ENCODE measurements around the gene TDO2. TPM values are rescaled to one million over a fixed set of nuclear protein-coding genes. Genes with fewer than 3 reads are reported as not detected.

The TDO2 gene
- total and polyA plus RNA-seq, 2 of the 4 experiments (the other 2 are of a cell fraction), result 0.09 to 0.18 TPM

DNA sequence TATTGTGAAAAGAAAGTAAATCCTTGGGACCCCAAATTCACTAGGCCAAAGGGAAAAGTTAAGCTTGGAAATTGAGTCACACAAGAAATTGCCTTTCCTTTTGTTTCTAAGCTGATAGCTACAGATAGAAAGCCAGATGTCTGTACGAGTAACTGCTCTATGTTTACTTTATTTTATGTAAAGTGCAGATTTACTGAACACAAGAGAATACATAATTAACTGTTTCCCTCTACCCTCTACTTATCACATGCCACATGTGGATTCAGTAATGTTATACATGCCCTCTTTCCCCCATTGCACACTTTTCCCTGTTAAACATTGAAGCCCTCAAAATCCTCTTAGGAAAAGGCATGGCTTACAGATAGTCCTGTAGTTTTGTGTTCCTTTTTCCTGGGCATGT is 16.5 kb upstream of the TDO2 start:
- Histone ChIP-seq H2BK20ac (ENCODE audit: low read depth, low read length) (no peak overlapping the region), H4K20me1 (ENCODE audit: insufficient read depth, low read length) (no peaks in the 10 kb centered on the region), H3K9me1 (ENCODE audit: insufficient read depth, low read length) (no peaks in the 10 kb centered on the region), H3K9me3 (ENCODE audit: control insufficient read depth, insufficient read depth, low read length) (0 out of 2 replicates have a peak, but pooled peaks cover 3% of the 10 kb centered on the region), H3K4me2 (ENCODE audit: low read depth, low read length) (no peak overlapping the region), H3K14ac (replicated peaks; ENCODE audit: low read depth, low read length) (no peak overlapping the region), H2AFZ (replicated peaks; ENCODE audit: low read length, poor library complexity) (no peak overlapping the region), H3K18ac (ENCODE audit: low read depth, low read length) (no peak overlapping the region), H4K5ac (ENCODE audit: low read depth, low read length) (no peak overlapping the region), H2AK9ac (replicated peaks; ENCODE audit: low read depth, low read length, poor library complexity) (no peak overlapping the region), H3K27me3 (ENCODE audit: control insufficient read depth, insufficient read depth, low read length) (no peaks in the 10 kb centered on the region), H2AK5ac (ENCODE audit: low read depth, low read length) (no peak overlapping the region), H2BK120ac (ENCODE audit: low read depth, low read length) (no peak overlapping the region), H4K8ac (ENCODE audit: low read depth in 2 of 2, low read length in 2 of 2) (no peak overlapping the region), H3K79me1 (ENCODE audit: low read depth in 1 of 2, low read length in 2 of 2) (no peaks in the 10 kb centered on the region), H4K91ac (ENCODE audit: insufficient read depth, low read depth, low read length) (no peak overlapping the region), H2BK5ac (ENCODE audit: low read depth, low read length, poor library complexity, severe bottlenecking) (no peak overlapping the region), H3K4ac (ENCODE audit: low read depth, low read length) (no peak overlapping the region), H3K4me1 (ENCODE audit: control insufficient read depth, insufficient read depth, low read length) (no peaks in the 10 kb centered on the region), H3K23ac (ENCODE audit: low read depth, low read length) (no peak overlapping the region), H3K36me3 (ENCODE audit: control insufficient read depth, insufficient read depth, low read length) (no peaks in the 10 kb centered on the region), H2BK15ac (ENCODE audit: low read depth, low read length) (no peak overlapping the region), H3K56ac (ENCODE audit: extremely low read depth, insufficient read depth, low read length) (no peak overlapping the region), H3K27ac (ENCODE audit: insufficient read depth, low read length) (no peak overlapping the region), H3K9ac (ENCODE audit: low read depth, low read length) (no peak overlapping the region), H3K4me3 (ENCODE audit: insufficient read depth, low read depth, low read length) (no peak overlapping the region)
- ChIA-PET POLR2A (ENCODE audit: unreplicated experiment) (no interaction called here), CTCF (no interaction called here)
- dilution Hi-C loops (cut with HindIII; ENCODE audit: low sequenced_read_pairs, unreplicated experiment), result no loop called here
- no peak for TF ChIP-seq NFE2L2 (IDR thresholded peaks at IDR 0.05; ENCODE audit: low read depth, low read length)
- no peak for TF ChIP-seq RFX5 (IDR thresholded peaks at IDR 0.05; ENCODE audit: low read depth, low read length)
- DNase-seq, result no peak
- no TSS peak for BruUV-seq (replicated peaks)
- WGBS, 2 experiments (ENCODE audit: extremely low coverage in 2 of 2, insufficient read length in 1 of 2), result no CpG with 5 or more reads among the region's 1 CpG
- no peak for ATAC-seq (ENCODE audit: low read depth)
- in situ Hi-C loops (cut with MboI; ENCODE audit: low sequenced_read_pairs), result no loop called here
- intact Hi-C loops (cut with micrococcal nuclease), result no loop called here

All from IMR-90 (cell line).